LNCaP clone FGC (cell line): ENCODE measurements around the gene ADGRG4.
A peak's percentile ranks its signal among the peaks of the same experiment; 100 is the strongest.

Source experiments
- DNase-seq: peaks from one replicate; pipeline ENCODE4 v3.0.0-alpha.2; 2011; ENCODE audit warnings: low read depth
- H3K4me3 ChIP-seq: 2 replicates; pipeline ENCODE4 v1.5.1; 2011; ENCODE audit warnings: mild to moderate bottlenecking, low read depth, low read length, control low read depth
- CTCF ChIP-seq: IDR thresholded peaks from 2 replicates; pipeline ENCODE4 v1.5.1; 2012; ENCODE audit warnings: mild to moderate bottlenecking; ENCODE audit not compliant: control insufficient read depth, insufficient read depth; ENCODE audit errors: extremely low read depth

ADGRG4 gene

GRCh38 chrX:136450050-136450830, 149.5 kb downstream of the ADGRG4 start:
- no peak for DNase-seq
- TF ChIP-seq CTCF = no peak
- H3K4me3 ChIP-seq = no peak overlapping the region

GRCh38 chrX:136452614-136453013, 151.9 kb downstream of the ADGRG4 start:
- no peak for DNase-seq
- no peak for TF ChIP-seq CTCF
- no peak overlapping the region for H3K4me3 ChIP-seq

GRCh38 chrX:136453114-136453513, 152.4 kb downstream of the ADGRG4 start:
- no peak overlapping the region for H3K4me3 ChIP-seq
- no peak for DNase-seq
- TF ChIP-seq CTCF = no peak

DNA sequence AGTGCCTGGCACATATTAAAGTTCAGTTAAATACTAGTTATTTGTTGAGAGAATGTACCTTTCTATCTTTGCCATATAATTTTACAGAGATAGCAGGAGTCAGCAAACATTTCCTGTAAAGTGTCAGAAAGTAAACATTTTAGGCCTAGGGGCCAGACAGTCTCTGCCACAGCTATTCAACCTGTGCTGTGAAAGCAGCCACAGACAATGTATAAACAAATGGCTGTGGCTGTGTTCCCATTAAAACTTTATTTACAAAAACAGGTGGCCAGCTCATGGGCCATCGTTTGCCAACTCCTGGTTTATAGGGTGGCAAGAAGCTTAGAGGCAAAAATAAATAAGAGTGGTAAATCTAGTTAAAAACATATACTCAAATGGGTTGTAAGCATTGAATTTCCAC, 153.0 kb downstream of the ADGRG4 start:
- no peak overlapping the region for H3K4me3 ChIP-seq
- TF ChIP-seq CTCF = no peak
- DNase-seq = peak; percentile 95

DNA sequence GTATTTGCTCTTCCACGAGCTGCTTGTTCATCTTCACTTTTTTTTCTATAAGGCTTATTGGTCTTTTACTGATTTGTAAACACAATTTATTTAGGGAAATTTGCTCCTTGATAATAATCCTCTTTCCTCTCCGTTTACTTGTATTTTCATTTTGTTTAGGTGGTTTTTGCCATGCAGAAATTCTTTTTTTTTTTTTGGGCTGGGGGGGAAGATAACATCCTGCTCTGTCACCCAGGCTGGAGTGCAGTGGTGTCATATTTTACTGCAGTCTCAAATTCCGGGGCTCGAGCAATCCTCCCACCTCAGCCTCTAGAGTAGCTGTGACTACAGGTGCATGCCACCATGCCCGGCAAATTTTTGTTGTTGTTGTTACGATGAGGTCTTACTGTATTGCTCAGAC, 155.4 kb downstream of the ADGRG4 start:
- DNase-seq = no peak
- no peak overlapping the region for H3K4me3 ChIP-seq
- TF ChIP-seq CTCF = no peak

DNA sequence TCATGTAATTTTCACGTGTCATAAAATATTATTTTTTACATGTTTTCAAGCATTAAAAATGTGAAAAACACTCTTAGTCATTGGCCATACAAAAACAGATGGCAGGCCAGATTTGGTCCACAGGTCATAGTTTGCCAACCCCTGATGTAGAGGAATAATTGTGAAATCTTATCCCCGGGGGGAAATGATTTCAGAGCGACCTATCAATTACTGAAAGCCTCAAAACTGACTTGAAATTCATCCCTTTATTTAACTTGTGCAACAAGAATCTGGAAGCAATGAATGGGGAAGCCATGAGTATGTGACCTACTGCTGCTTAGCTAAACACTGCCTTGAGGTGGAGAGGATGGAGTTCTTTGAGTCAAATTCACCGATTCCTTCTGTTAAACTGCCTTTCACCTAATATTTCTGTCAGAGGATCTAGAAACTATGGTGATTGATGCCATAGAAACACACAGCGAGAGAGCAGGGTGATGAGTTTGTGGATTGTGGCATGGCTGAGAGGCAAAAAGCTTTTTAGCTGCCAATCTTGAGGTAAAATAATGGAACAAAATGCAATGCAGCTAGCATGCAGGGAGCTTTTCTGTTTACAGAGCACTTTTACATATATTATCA, 156.6 kb downstream of the ADGRG4 start:
- H3K4me3 ChIP-seq = no peak overlapping the region
- TF ChIP-seq CTCF = no peak
- no peak for DNase-seq
